SK-N-SH treated with all-trans-retinoic acid at 6 μM for 48 hours (cell line): ENCODE results near the gene PIK3R4.

ENCODE experiments used
- ATAC-seq: fragments of 200-7000 bp; cut with Tn5 transposase; 3 replicates; pipeline ENCODE4 v1.9.1; 2020; ENCODE audit warnings: mild to moderate bottlenecking, moderate library complexity
- BACH2 ChIP-seq: fragments of 250-450 bp; sonication (Bioruptor Pico); IDR thresholded peaks from 2 replicates; pipeline ENCODE4 v1.9.0; 2021; ENCODE audit warnings: mild to moderate bottlenecking, borderline replicate concordance
- CREB5 ChIP-seq: fragments of 250-450 bp; sonication (Bioruptor Pico); IDR thresholded peaks from 2 replicates; pipeline ENCODE4 v1.5.1; 2020; ENCODE audit warnings: low read depth, mild to moderate bottlenecking, moderate library complexity
- CSDC2 ChIP-seq: fragments of 250-450 bp; sonication (Bioruptor Pico); IDR thresholded peaks from 2 replicates; pipeline ENCODE4 v1.5.0; 2020; ENCODE audit warnings: mild to moderate bottlenecking, moderate library complexity
- ESRRG ChIP-seq: fragments of 250-450 bp; sonication (Bioruptor Pico); IDR thresholded peaks from 2 replicates; pipeline ENCODE4 v1.6.1; 2021; ENCODE audit warnings: mild to moderate bottlenecking
- GLIS3 ChIP-seq: fragments of 250-450 bp; sonication (Bioruptor Pico); IDR thresholded peaks from 2 replicates; pipeline ENCODE4 v1.5.0; 2020; ENCODE audit warnings: mild to moderate bottlenecking, moderate library complexity
- POU6F1 ChIP-seq: fragments of 250-450 bp; sonication (Bioruptor Pico); IDR thresholded peaks from 2 replicates; pipeline ENCODE4 v1.8.0; 2021; ENCODE audit warnings: low read depth, mild to moderate bottlenecking, moderate library complexity, borderline replicate concordance
- PPARA ChIP-seq: fragments of 250-450 bp; sonication (Bioruptor Pico); IDR thresholded peaks from 2 replicates; pipeline ENCODE4 v1.5.0; 2020; ENCODE audit warnings: mild to moderate bottlenecking, borderline replicate concordance
- RARB ChIP-seq: fragments of 250-450 bp; sonication (Bioruptor Pico); IDR thresholded peaks from 2 replicates; pipeline ENCODE4 v1.8.0; 2021; ENCODE audit warnings: mild to moderate bottlenecking, moderate library complexity
- SNAI2 ChIP-seq: fragments of 250-450 bp; sonication (Bioruptor Pico); IDR thresholded peaks from 2 replicates; pipeline ENCODE4 v1.5.0; 2020; ENCODE audit warnings: mild to moderate bottlenecking, moderate library complexity
- TCF4 ChIP-seq: fragments of 250-450 bp; sonication (Bioruptor Pico); IDR thresholded peaks from 2 replicates; pipeline ENCODE4 v1.8.0; 2021; ENCODE audit warnings: mild to moderate bottlenecking, moderate library complexity, borderline replicate concordance
- TOX ChIP-seq: fragments of 250-450 bp; sonication (Bioruptor Pico); IDR thresholded peaks from 2 replicates; pipeline ENCODE4 v1.8.0; 2021; ENCODE audit warnings: mild to moderate bottlenecking, moderate library complexity, borderline replicate concordance
- ZC3H10 ChIP-seq: fragments of 250-450 bp; sonication (Bioruptor Pico); IDR thresholded peaks from 2 replicates; pipeline ENCODE4 v1.5.1; 2021; ENCODE audit warnings: mild to moderate bottlenecking, moderate library complexity
- ZFP3 ChIP-seq: fragments of 250-450 bp; sonication (Bioruptor Pico); IDR thresholded peaks from 2 replicates; pipeline ENCODE4 v1.5.0; 2020; ENCODE audit warnings: mild to moderate bottlenecking, moderate library complexity
- ZFP30 ChIP-seq: fragments of 450-650 bp; formaldehyde crosslinking; IDR thresholded peaks from 2 replicates; pipeline ENCODE4 v1.5.0; 2022; ENCODE audit warnings: mild to moderate bottlenecking, moderate library complexity
- ZNF565 ChIP-seq: fragments of 450-650 bp; formaldehyde crosslinking; conservative IDR thresholded peaks from 2 replicates; pipeline ENCODE4 v1.5.0; 2020; ENCODE audit warnings: low read depth, mild to moderate bottlenecking, moderate library complexity
- ZNF70 ChIP-seq: fragments of 450-650 bp; formaldehyde crosslinking; IDR thresholded peaks from 2 replicates; pipeline ENCODE4 v1.5.0; 2020; ENCODE audit warnings: mild to moderate bottlenecking, moderate library complexity
- ZNF8 ChIP-seq: fragments of 450-650 bp; formaldehyde crosslinking; IDR thresholded peaks from 2 replicates; pipeline ENCODE4 v1.5.0; 2020; ENCODE audit warnings: mild to moderate bottlenecking, moderate library complexity
- TF ChIP-seq, protein P1 (sequence below): fragments of 250-450 bp; sonication (Bioruptor Pico); IDR thresholded peaks from 2 replicates; pipeline ENCODE4 v1.8.0; 2020; ENCODE audit warnings: mild to moderate bottlenecking, moderate library complexity, borderline replicate concordance
- TF ChIP-seq, protein P2 (sequence below): fragments of 250-450 bp; sonication (Bioruptor Pico); IDR thresholded peaks from 2 replicates; pipeline ENCODE4 v1.5.0; 2020; ENCODE audit warnings: mild to moderate bottlenecking, moderate library complexity
- TF ChIP-seq, protein P3 (sequence below): fragments of 250-450 bp; sonication (Bioruptor Pico); IDR thresholded peaks from 2 replicates; pipeline ENCODE4 v1.5.1; 2021; ENCODE audit warnings: mild to moderate bottlenecking, moderate library complexity

PIK3R4 gene

GRCh38 chr3:130773366-130773765 lies 26.7 kb upstream of the PIK3R4 start:
- TF ChIP-seq BACH2 (CRISPR knock-in tag), result no peak
- no peak for TF ChIP-seq GLIS3 (CRISPR knock-in tag)
- TF ChIP-seq, protein P1, sequence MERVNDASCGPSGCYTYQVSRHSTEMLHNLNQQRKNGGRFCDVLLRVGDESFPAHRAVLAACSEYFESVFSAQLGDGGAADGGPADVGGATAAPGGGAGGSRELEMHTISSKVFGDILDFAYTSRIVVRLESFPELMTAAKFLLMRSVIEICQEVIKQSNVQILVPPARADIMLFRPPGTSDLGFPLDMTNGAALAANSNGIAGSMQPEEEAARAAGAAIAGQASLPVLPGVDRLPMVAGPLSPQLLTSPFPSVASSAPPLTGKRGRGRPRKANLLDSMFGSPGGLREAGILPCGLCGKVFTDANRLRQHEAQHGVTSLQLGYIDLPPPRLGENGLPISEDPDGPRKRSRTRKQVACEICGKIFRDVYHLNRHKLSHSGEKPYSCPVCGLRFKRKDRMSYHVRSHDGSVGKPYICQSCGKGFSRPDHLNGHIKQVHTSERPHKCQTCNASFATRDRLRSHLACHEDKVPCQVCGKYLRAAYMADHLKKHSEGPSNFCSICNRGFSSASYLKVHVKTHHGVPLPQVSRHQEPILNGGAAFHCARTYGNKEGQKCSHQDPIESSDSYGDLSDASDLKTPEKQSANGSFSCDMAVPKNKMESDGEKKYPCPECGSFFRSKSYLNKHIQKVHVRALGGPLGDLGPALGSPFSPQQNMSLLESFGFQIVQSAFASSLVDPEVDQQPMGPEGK, result no peak
- no peak for TF ChIP-seq ESRRG (CRISPR knock-in tag)
- TF ChIP-seq ZNF8 (CRISPR knock-in tag), result no peak
- no peak for TF ChIP-seq ZNF565 (CRISPR knock-in tag)
- TF ChIP-seq POU6F1 (CRISPR knock-in tag), result no peak
- no peak for TF ChIP-seq ZFP30 (CRISPR knock-in tag)
- no peak for TF ChIP-seq ZFP3 (CRISPR knock-in tag)
- TF ChIP-seq ZC3H10 (CRISPR knock-in tag), result no peak
- TF ChIP-seq ZNF70 (CRISPR knock-in tag), result no peak
- no peak for TF ChIP-seq SNAI2 (CRISPR knock-in tag)
- no peak for TF ChIP-seq CSDC2 (CRISPR knock-in tag)
- TF ChIP-seq, protein P2, sequence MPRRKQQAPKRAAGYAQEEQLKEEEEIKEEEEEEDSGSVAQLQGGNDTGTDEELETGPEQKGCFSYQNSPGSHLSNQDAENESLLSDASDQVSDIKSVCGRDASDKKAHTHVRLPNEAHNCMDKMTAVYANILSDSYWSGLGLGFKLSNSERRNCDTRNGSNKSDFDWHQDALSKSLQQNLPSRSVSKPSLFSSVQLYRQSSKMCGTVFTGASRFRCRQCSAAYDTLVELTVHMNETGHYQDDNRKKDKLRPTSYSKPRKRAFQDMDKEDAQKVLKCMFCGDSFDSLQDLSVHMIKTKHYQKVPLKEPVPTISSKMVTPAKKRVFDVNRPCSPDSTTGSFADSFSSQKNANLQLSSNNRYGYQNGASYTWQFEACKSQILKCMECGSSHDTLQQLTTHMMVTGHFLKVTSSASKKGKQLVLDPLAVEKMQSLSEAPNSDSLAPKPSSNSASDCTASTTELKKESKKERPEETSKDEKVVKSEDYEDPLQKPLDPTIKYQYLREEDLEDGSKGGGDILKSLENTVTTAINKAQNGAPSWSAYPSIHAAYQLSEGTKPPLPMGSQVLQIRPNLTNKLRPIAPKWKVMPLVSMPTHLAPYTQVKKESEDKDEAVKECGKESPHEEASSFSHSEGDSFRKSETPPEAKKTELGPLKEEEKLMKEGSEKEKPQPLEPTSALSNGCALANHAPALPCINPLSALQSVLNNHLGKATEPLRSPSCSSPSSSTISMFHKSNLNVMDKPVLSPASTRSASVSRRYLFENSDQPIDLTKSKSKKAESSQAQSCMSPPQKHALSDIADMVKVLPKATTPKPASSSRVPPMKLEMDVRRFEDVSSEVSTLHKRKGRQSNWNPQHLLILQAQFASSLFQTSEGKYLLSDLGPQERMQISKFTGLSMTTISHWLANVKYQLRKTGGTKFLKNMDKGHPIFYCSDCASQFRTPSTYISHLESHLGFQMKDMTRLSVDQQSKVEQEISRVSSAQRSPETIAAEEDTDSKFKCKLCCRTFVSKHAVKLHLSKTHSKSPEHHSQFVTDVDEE (CRISPR knock-in tag), result no peak
- TF ChIP-seq CREB5 (CRISPR knock-in tag), result no peak
- TF ChIP-seq TCF4, result no peak
- no peak for ATAC-seq

- TF ChIP-seq RARB (CRISPR knock-in tag), result no peak
- TF ChIP-seq, protein P3, sequence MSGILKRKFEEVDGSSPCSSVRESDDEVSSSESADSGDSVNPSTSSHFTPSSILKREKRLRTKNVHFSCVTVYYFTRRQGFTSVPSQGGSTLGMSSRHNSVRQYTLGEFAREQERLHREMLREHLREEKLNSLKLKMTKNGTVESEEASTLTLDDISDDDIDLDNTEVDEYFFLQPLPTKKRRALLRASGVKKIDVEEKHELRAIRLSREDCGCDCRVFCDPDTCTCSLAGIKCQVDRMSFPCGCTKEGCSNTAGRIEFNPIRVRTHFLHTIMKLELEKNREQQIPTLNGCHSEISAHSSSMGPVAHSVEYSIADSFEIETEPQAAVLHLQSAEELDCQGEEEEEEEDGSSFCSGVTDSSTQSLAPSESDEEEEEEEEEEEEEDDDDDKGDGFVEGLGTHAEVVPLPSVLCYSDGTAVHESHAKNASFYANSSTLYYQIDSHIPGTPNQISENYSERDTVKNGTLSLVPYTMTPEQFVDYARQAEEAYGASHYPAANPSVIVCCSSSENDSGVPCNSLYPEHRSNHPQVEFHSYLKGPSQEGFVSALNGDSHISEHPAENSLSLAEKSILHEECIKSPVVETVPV (CRISPR knock-in tag), result no peak
- TF ChIP-seq PPARA (CRISPR knock-in tag), result no peak
- no peak for TF ChIP-seq ZFP3 (CRISPR knock-in tag)
- no peak for TF ChIP-seq TOX (CRISPR knock-in tag)
- TF ChIP-seq ZNF70 (CRISPR knock-in tag), result no peak
- TF ChIP-seq, all 23 proteins: peak for 0
These were observed 25.5 kb upstream of the PIK3R4 start for GRCh38 chr3:130772129-130772528.

GRCh38 chr3:130770644-130771043 lies 24.0 kb upstream of the PIK3R4 start:
- no peak for TF ChIP-seq BACH2 (CRISPR knock-in tag)
- TF ChIP-seq, protein P3 (CRISPR knock-in tag), result no peak
- no peak for TF ChIP-seq TCF4
- no peak for TF ChIP-seq SNAI2 (CRISPR knock-in tag)
- no peak for TF ChIP-seq TOX (CRISPR knock-in tag)
- no peak for ATAC-seq

More at GRCh38 chr3:130772129-130772528, 25.5 kb upstream of the PIK3R4 start:
- ATAC-seq, result no peak
